GM13976 (cell line): ENCODE data around the gene ANK2.

Source experiments
- DNase-seq: peaks from one replicate; pipeline ENCODE4 v3.0.0; 2012; ENCODE audit warnings: low spot score
- CTCF ChIP-seq: IDR thresholded peaks from 2 replicates; pipeline ENCODE4 v1.5.1; 2012; ENCODE audit warnings: borderline replicate concordance, mild to moderate bottlenecking; ENCODE audit not compliant: insufficient read depth; ENCODE audit errors: extremely low read depth, missing control alignments, control extremely low read depth
- in situ Hi-C: fragments of 300-500 bp; cut with MboI; formaldehyde crosslinking; loops from one replicate; pipeline ENCODE4 v1.12.0; 2022; ENCODE audit warnings: low sequenced_read_pairs, mixed read lengths, inconsistent platforms; ENCODE audit not compliant: unreplicated experiment

Gene ANK2

GRCh38 chr4:113302051-113302450 is 252.6 kb downstream of the ANK2 start:
- TF ChIP-seq CTCF = no peak
- no peak for DNase-seq
- in situ Hi-C loops = no loop called here

- in situ Hi-C loops = no loop called here
- no peak for TF ChIP-seq CTCF
- DNase-seq = no peak
Measured at GRCh38 chr4:113303315-113303714, 253.9 kb downstream of the ANK2 start.

GRCh38 chr4:113311047-113311446 is 261.6 kb downstream of the ANK2 start:
- TF ChIP-seq CTCF = no peak
- in situ Hi-C loops = no loop called here
- DNase-seq = no peak

GRCh38 chr4:113312529-113312928 is 263.1 kb downstream of the ANK2 start:
- in situ Hi-C loops = no loop called here
- no peak for TF ChIP-seq CTCF
- no peak for DNase-seq

- TF ChIP-seq CTCF = no peak
- no peak for DNase-seq
- in situ Hi-C loops = no loop called here
Measured at GRCh38 chr4:113314426-113314825, 265.0 kb downstream of the ANK2 start.

- in situ Hi-C loops = no loop called here
- TF ChIP-seq CTCF = no peak
- peak; percentile 59 for DNase-seq
Measured at GRCh38 chr4:113316879-113317278, 267.4 kb downstream of the ANK2 start.

- no peak for DNase-seq
- no peak for TF ChIP-seq CTCF
- in situ Hi-C loops = no loop called here
Measured at GRCh38 chr4:113317523-113317922, 268.1 kb downstream of the ANK2 start.
